Gastrocnemius medialis (tissue), 4 donors: ENCODE measurements around the gene HLA-DQA2. TPM values are rescaled to one million over a fixed set of nuclear protein-coding genes. Genes with fewer than 3 reads are reported as not detected.

Source experiments
- ATAC-seq, 2 donors: fragments of 150-250 bp; one replicate each; pipeline ENCODE4 v1.9.1; 2016
- DNase-seq, 2 donors: peaks; one replicate each; pipeline ENCODE4 v3.0.0-alpha.2; 2019
- H3K27ac ChIP-seq, 4 donors: fragments of 200-600 bp; sonication (generic); 1 replicate in 1 of 4; 2 replicates in 3 of 4; pipeline ENCODE4 v1.5.1; 2016 to 2018; ENCODE audit warnings: mild to moderate bottlenecking in 2 of 4, moderate library complexity in 1 of 4
- H3K27me3 ChIP-seq, 3 donors: fragments of 200-600 bp; sonication (generic) in 2 of 3; 1 replicate in 1 of 3; 2 replicates in 2 of 3; pipeline versions ENCODE4 v1.5.1 to v1.6.0; 2016 to 2019; ENCODE audit warnings: mild to moderate bottlenecking in 1 of 3, moderate library complexity in 1 of 3
- H3K36me3 ChIP-seq, 2 donors: fragments of 200-600 bp; sonication (generic) in 1 of 2; one replicate each; pipeline ENCODE4 v1.5.1; 2017 to 2018
- H3K4me1 ChIP-seq, 2 donors: fragments of 200-600 bp; sonication (generic) in 1 of 2; one replicate each; pipeline ENCODE4 v1.5.1; 2016 to 2017; ENCODE audit warnings: mild to moderate bottlenecking in 2 of 2
- H3K4me3 ChIP-seq, 4 donors: fragments of 200-600 bp; sonication (generic) in 3 of 4; 1 replicate in 1 of 4; 2 replicates in 3 of 4; pipeline ENCODE4 v1.5.1; 2016 to 2019; ENCODE audit warnings: mild to moderate bottlenecking in 2 of 4
- H3K9me3 ChIP-seq, 3 donors: fragments of 200-600 bp; sonication (generic) in 2 of 3; 1 replicate in 1 of 3; 2 replicates in 2 of 3; pipeline ENCODE4 v1.5.1; 2016 to 2019
- POLR2A ChIP-seq, 2 donors: fragments of 450-650 bp; IDR thresholded peaks; one replicate each; pipeline ENCODE4 v1.6.1; 2017; ENCODE audit warnings: antibody characterized with exemption in 2 of 2, mild to moderate bottlenecking in 2 of 2, moderate library complexity in 2 of 2
- in situ Hi-C, 4 donors: fragments of 200-750 bp; cut with MboI; loops; one replicate each; pipeline versions ENCODE4 v1.15.0 to v1.8.0; 2017; ENCODE audit warnings: low sequenced_read_pairs in 4 of 4
- intact Hi-C: fragments of 100-400 bp; cut with DNase I; formaldehyde crosslinking; loops from one replicate; pipeline ENCODE4 v1.15.1; 2023; ENCODE audit warnings: low total_unique reads
- total RNA-seq, 4 donors: library from RNA; depleted of rRNA; stranded (reverse); fragments of >200 nt; gene quantifications; one replicate each; pipeline versions ENCODE4 v1.1.0 to v1.2.3, GENCODE V29; 2016
- TF ChIP-seq, protein P1 (sequence below), 5 experiments: fragments of 450-650 bp in 3 of 5; fragments of 200-600 bp in 2 of 5; sonication (generic) in 2 of 5; IDR thresholded peaks in 4 of 5; conservative IDR thresholded peaks in 1 of 5; 1 replicate in 4 of 5; 2 replicates in 1 of 5; pipeline ENCODE4 v1.5.1; 2016 to 2019; ENCODE audit warnings: antibody characterized with exemption in 5 of 5, mild to moderate bottlenecking in 3 of 5, moderate library complexity in 3 of 5

The HLA-DQA2 gene
- total RNA-seq, 4 donors from 2014 or later = 0.49 TPM; not detected in 3

DNA sequence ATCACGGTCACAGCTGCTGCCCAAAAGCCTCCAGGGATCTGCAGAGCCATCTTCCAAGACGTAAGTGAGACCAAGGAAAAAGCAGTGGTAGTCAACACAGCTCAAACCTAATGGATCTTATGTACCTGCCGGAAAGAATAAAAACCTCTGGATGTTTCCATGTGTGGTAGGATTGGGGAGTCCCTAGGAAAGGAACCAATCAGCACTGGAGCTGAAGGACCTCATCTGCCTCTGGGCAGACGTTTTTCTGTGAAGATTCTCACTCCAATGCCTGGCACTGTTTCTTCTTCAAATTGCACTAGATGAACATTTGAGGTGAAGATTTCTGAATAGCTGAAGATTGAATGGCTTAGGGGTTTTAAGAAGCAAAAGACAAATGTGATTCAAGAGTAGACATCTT, 22.2 kb downstream of the HLA-DQA2 start, which contains the start of gene HLA-DQB2:
Gene HLA-DQB2 (minus strand): TSS at position 112 of the 400 bp plus-strand sequence. CDS start 62 bp downstream, at position 50.
- no peak for DNase-seq
- H3K4me3 ChIP-seq = no peak within 1 kb of the TSS
- no peak within 1 kb of the TSS for H3K27ac ChIP-seq
- peaks cover 3 to 8% (median 8%) of the 10 kb centered on the region in 3 donors for H3K27me3 ChIP-seq
- ATAC-seq = no peak
- intact Hi-C loops (no loop called here), in situ Hi-C loops (loop anchor here in 2 of 4 donors (5.0 kb wide), 2 partner anchors 96 to 101 kb away; partner anchors contain the start of gene HLA-DQB1 (in 1 of the 2))
- no peaks in the 10 kb centered on the region for H3K4me1 ChIP-seq
- TF ChIP-seq, protein P1, sequence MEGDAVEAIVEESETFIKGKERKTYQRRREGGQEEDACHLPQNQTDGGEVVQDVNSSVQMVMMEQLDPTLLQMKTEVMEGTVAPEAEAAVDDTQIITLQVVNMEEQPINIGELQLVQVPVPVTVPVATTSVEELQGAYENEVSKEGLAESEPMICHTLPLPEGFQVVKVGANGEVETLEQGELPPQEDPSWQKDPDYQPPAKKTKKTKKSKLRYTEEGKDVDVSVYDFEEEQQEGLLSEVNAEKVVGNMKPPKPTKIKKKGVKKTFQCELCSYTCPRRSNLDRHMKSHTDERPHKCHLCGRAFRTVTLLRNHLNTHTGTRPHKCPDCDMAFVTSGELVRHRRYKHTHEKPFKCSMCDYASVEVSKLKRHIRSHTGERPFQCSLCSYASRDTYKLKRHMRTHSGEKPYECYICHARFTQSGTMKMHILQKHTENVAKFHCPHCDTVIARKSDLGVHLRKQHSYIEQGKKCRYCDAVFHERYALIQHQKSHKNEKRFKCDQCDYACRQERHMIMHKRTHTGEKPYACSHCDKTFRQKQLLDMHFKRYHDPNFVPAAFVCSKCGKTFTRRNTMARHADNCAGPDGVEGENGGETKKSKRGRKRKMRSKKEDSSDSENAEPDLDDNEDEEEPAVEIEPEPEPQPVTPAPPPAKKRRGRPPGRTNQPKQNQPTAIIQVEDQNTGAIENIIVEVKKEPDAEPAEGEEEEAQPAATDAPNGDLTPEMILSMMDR (IDR thresholded peaks at IDR 0.05 in 4 of 5, conservative IDR thresholded peaks at IDR 0.05 in 1 of 5) = no peak
- TF ChIP-seq POLR2A (IDR thresholded peaks at IDR 0.05) = no peak
- no peaks in the 10 kb centered on the region for H3K9me3 ChIP-seq
- H3K36me3 ChIP-seq = no peaks in the 10 kb centered on the region

DNA sequence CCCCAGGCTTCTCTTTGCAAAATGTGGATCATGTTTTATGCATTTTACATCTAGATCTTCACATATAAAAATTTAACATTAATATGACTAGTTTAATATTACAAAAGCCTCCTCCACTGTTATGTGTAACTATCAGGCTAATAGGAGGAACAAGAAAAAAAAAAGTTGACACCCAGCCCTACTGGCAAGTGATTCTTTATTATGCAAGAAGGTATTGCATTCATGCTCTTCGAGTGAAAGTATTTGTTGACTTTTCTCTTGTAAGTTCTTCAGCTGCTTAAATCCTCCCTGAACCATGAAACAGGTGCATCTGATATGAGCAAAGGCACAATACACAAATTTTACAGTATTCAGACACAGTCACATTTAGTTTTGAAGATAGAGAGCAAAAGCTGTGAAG, 22.9 kb downstream of the HLA-DQA2 start:
- ATAC-seq = no peak
- in situ Hi-C loops (loop anchor here in 2 of 4 donors (5.0 kb wide), 2 partner anchors 97 to 102 kb away; partner anchors contain the start of gene HLA-DQB1 (in 1 of the 2)), intact Hi-C loops (no loop called here)
- no peak for TF ChIP-seq POLR2A (IDR thresholded peaks at IDR 0.05)
- TF ChIP-seq, protein P1 (IDR thresholded peaks at IDR 0.05 in 4 of 5, conservative IDR thresholded peaks at IDR 0.05 in 1 of 5) = no peak
- no peaks in the 10 kb centered on the region for H3K36me3 ChIP-seq
- no peaks in the 10 kb centered on the region for H3K4me1 ChIP-seq
- no peak for DNase-seq
- H3K27me3 ChIP-seq = peaks cover 3 to 8% (median 8%) of the 10 kb centered on the region in 3 donors
- no peak overlapping the region for H3K4me3 ChIP-seq
- H3K27ac ChIP-seq = no peak overlapping the region
- H3K9me3 ChIP-seq = no peaks in the 10 kb centered on the region

DNA sequence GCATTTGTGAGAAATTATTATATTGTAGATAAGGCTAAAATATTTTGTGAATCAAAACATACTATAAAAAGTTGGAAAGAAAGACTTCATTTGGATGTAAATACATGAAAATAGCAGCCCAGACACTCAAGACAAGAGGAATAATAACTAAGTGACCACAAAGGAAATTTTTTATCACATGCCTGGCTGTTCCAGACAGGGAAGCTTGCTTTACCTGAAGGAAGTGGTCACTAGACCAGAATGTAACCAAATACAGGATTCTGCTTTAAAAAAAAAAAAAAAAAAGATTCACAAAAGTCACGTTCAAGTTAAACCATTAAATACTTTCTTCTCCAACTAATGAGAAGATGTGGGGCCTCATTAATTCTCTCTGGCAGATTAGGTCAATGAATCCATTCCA, 31.5 kb downstream of the HLA-DQA2 start:
- ATAC-seq (no peak), DNase-seq (no peak)
- no peaks in the 10 kb centered on the region for H3K4me1 ChIP-seq
- TF ChIP-seq, protein P1 (IDR thresholded peaks at IDR 0.05 in 4 of 5, conservative IDR thresholded peaks at IDR 0.05 in 1 of 5) = no peak
- no peak for TF ChIP-seq POLR2A (IDR thresholded peaks at IDR 0.05)
- no peaks in the 10 kb centered on the region for H3K36me3 ChIP-seq
- in situ Hi-C loops (no loop called here), intact Hi-C loops (no loop called here)
- no peak overlapping the region for H3K4me3 ChIP-seq
- H3K9me3 ChIP-seq = no peaks in the 10 kb centered on the region
- H3K27me3 ChIP-seq = peaks cover 0 to 5% (median 3%) of the 10 kb centered on the region in 3 donors
- no peak overlapping the region for H3K27ac ChIP-seq

- ATAC-seq = no peak
- H3K36me3 ChIP-seq = no peaks in the 10 kb centered on the region
- H3K27ac ChIP-seq = no peak overlapping the region
- H3K27me3 ChIP-seq = peaks cover 0 to 5% (median 3%) of the 10 kb centered on the region in 3 donors
- TF ChIP-seq POLR2A (IDR thresholded peaks at IDR 0.05) = no peak
- TF ChIP-seq, protein P1 (IDR thresholded peaks at IDR 0.05 in 4 of 5, conservative IDR thresholded peaks at IDR 0.05 in 1 of 5) = no peak
- H3K4me1 ChIP-seq = no peaks in the 10 kb centered on the region
- H3K4me3 ChIP-seq = no peak overlapping the region
- DNase-seq = no peak
- intact Hi-C loops = no loop called here
- no peaks in the 10 kb centered on the region for H3K9me3 ChIP-seq
- in situ Hi-C loops = no loop called here
Measured at GRCh38 chr6:32774426-32774825, 33.2 kb downstream of the HLA-DQA2 start.

GRCh38 chr6:32775071-32775470, 33.9 kb downstream of the HLA-DQA2 start:
- no peak for TF ChIP-seq POLR2A (IDR thresholded peaks at IDR 0.05)
- TF ChIP-seq, protein P1 (IDR thresholded peaks at IDR 0.05 in 4 of 5, conservative IDR thresholded peaks at IDR 0.05 in 1 of 5) = no peak
- Histone ChIP-seq H3K4me3 (no peak overlapping the region), H3K36me3 (no peaks in the 10 kb centered on the region), H3K4me1 (no peaks in the 10 kb centered on the region), H3K27me3 (peaks cover 0 to 3% (median 0%) of the 10 kb centered on the region in 3 donors), H3K9me3 (no peaks in the 10 kb centered on the region), H3K27ac (no peak overlapping the region)
- no peak for ATAC-seq
- DNase-seq = no peak
- in situ Hi-C loops (loop anchor here in 2 of 4 donors (25.0 kb wide), 1 partner anchor 538 kb away; no protein-coding TSS in a partner anchor), intact Hi-C loops (no loop called here)
